ENCODE results near the gene TTC8. TPM values are rescaled to one million over a fixed set of nuclear protein-coding genes. Genes with fewer than 3 reads are reported as not detected.

TTC8 gene
- total and polyA plus RNA-seq, 2 donors (not counting 3 experiments of a cell fraction or from before 2014, with no cell fraction given) = 11.9 to 16.3 TPM

DNA sequence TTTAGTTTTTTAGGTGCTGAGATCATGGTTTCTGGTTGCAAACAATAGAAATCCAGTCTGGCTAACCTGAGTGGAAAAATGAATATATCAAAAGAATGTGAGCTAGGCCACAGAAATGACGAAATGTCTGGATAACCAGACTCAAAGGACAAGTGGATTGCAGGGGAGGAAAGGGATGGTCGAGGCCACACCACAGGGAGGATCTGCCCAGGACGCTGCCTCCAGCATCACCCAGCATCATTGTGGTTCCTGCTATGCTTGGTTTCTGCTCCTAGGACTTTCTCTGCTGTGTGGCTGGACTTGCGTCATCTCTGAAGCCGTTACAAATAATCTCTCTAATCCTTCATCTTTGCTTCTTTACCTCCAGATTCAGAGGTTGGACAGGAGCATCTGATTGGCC lies 80.4 kb downstream of the TTC8 start:
- no TSS peak for BruUV-seq (replicated peaks)
- Histone ChIP-seq H3K36me3 (ENCODE audit: control insufficient read depth in 2 of 2, extremely low read depth in 1 of 2, insufficient read depth in 2 of 2, low read length in 2 of 2) (no peaks in the 10 kb centered on the region), H3K27ac (ENCODE audit: insufficient read depth, low read depth, low read length) (no peak overlapping the region), H3K4me2 (ENCODE audit: insufficient read depth, low read length) (no peak overlapping the region), H3K4me3 (replicated peaks in 1 of 3; ENCODE audit: insufficient read depth in 1 of 3, low read depth in 1 of 3, low read length in 3 of 3) (no peak overlapping the region), H2AFZ (ENCODE audit: low read depth, low read length) (no peak overlapping the region), H3K4me1 (ENCODE audit: control insufficient read depth, extremely low read depth, insufficient read depth, low read length) (no peaks in the 10 kb centered on the region), H3K79me2 (ENCODE audit: control insufficient read depth, insufficient read depth, low read length) (no peaks in the 10 kb centered on the region), H3K9me3 (replicated peaks; ENCODE audit: control insufficient read depth, insufficient read depth, low read length) (no peaks in the 10 kb centered on the region), H3K27me3 (ENCODE audit: control insufficient read depth in 2 of 2, insufficient read depth in 2 of 2, low read length in 2 of 2) (no peaks in the 10 kb centered on the region), H4K20me1 (replicated peaks; ENCODE audit: control insufficient read depth, extremely low read depth, insufficient read depth, low read length) (no peaks in the 10 kb centered on the region), H3K9ac (replicated peaks; ENCODE audit: extremely low read depth, insufficient read depth, low read length) (no peak overlapping the region), H3K9me1 (replicated peaks; ENCODE audit: control insufficient read depth, extremely low read depth, insufficient read depth, low read length) (no peaks in the 10 kb centered on the region)
- CTCF ChIA-PET = interaction anchor here (1.1 to 1.9 kb wide), 2 partner anchors 17 to 162 kb away, joined by 4 to 5 read pairs; no protein-coding TSS in a partner anchor
- FAIRE-seq (no peak), DNase-seq (ENCODE audit: low read depth, low spot score) (no peak)
- TF ChIP-seq FOS (IDR thresholded peaks at IDR 0.05; ENCODE audit: borderline replicate concordance, insufficient read depth, low read length) (no peak), MYC (IDR thresholded peaks at IDR 0.05; ENCODE audit: low read depth, low read length) (no peak), POLR2A (IDR thresholded peaks at IDR 0.05; ENCODE audit: low read depth, low read length) (no peak), EZH2 (IDR thresholded peaks at IDR 0.05; ENCODE audit: borderline replicate concordance, low read depth, low read length, severe bottlenecking) (no peak), MAX (IDR thresholded peaks at IDR 0.05; ENCODE audit: insufficient read depth, insufficient read length) (no peak), GATA2 (IDR thresholded peaks at IDR 0.05; ENCODE audit: insufficient read depth, insufficient read length, low read depth, low read length) (no peak), POLR2AphosphoS5 (IDR thresholded peaks at IDR 0.05; ENCODE audit: insufficient read depth, low read depth, low read length) (no peak), CTCF (IDR thresholded peaks at IDR 0.05; ENCODE audit: extremely low read depth in 1 of 2, insufficient read depth in 1 of 2, low read depth in 1 of 2, low read length in 2 of 2) (no peak), JUN (IDR thresholded peaks at IDR 0.05; ENCODE audit: borderline replicate concordance, insufficient read depth, insufficient read length, low read depth) (no peak)
- POLR2A ChIA-PET = no interaction called here
- dilution Hi-C loops (cut with MboI; ENCODE audit: extremely low pct_ligation_motif_present, low sequenced_read_pairs) (no loop called here), intact Hi-C loops (cut with micrococcal nuclease) (no loop called here)
